Lower leg skin (tissue), 4 donors: Measurements from ENCODE around the gene GPR135. TPM values are rescaled to one million over a fixed set of nuclear protein-coding genes. Genes with fewer than 3 reads are reported as not detected.

Experiments
- DNase-seq, 2 donors: peaks; one replicate each; pipeline ENCODE4 v3.0.0-alpha.2; 2019; ENCODE audit warnings: low spot score in 2 of 2
- H3K4me3 ChIP-seq: fragments of 200-600 bp; sonication (generic); 2 replicates; pipeline ENCODE4 v1.5.1; 2017; ENCODE audit warnings: mild to moderate bottlenecking, low read depth; ENCODE audit not compliant: poor library complexity, severe bottlenecking
- CTCF ChIP-seq, 3 donors: fragments of 450-650 bp; IDR thresholded peaks; one replicate each; pipeline ENCODE4 v1.5.1; 2016; ENCODE audit warnings: antibody characterized with exemption in 3 of 3, mild to moderate bottlenecking in 3 of 3, moderate library complexity in 2 of 3
- POLR2A ChIP-seq, 2 donors: fragments of 450-650 bp; IDR thresholded peaks; one replicate each; pipeline ENCODE4 v1.6.1; 2016 to 2017; ENCODE audit warnings: antibody characterized with exemption in 2 of 2, mild to moderate bottlenecking in 1 of 2, moderate library complexity in 1 of 2
- WGBS, 2 donors: methylation state at CpG; one replicate each; pipeline ENCODE4 v1.1.5; 2018; 5-methylcytosine and 5-hydroxymethylcytosine counted together
- intact Hi-C: fragments of 100-400 bp; cut with DNase I; formaldehyde crosslinking; loops from one replicate; pipeline ENCODE4 v1.15.0; 2023; ENCODE audit warnings: low total_unique reads
- total RNA-seq, 4 donors: library from RNA; depleted of rRNA; stranded (reverse); fragments of >200 nt; gene quantifications; one replicate each; pipeline ENCODE4 v1.1.0, GENCODE V29; 2016

The GPR135 gene, protein sequence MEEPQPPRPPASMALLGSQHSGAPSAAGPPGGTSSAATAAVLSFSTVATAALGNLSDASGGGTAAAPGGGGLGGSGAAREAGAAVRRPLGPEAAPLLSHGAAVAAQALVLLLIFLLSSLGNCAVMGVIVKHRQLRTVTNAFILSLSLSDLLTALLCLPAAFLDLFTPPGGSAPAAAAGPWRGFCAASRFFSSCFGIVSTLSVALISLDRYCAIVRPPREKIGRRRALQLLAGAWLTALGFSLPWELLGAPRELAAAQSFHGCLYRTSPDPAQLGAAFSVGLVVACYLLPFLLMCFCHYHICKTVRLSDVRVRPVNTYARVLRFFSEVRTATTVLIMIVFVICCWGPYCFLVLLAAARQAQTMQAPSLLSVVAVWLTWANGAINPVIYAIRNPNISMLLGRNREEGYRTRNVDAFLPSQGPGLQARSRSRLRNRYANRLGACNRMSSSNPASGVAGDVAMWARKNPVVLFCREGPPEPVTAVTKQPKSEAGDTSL
- 1 to 10 TPM; 1.4 to 3.5 (median 2.2) TPM for total RNA-seq

DNA sequence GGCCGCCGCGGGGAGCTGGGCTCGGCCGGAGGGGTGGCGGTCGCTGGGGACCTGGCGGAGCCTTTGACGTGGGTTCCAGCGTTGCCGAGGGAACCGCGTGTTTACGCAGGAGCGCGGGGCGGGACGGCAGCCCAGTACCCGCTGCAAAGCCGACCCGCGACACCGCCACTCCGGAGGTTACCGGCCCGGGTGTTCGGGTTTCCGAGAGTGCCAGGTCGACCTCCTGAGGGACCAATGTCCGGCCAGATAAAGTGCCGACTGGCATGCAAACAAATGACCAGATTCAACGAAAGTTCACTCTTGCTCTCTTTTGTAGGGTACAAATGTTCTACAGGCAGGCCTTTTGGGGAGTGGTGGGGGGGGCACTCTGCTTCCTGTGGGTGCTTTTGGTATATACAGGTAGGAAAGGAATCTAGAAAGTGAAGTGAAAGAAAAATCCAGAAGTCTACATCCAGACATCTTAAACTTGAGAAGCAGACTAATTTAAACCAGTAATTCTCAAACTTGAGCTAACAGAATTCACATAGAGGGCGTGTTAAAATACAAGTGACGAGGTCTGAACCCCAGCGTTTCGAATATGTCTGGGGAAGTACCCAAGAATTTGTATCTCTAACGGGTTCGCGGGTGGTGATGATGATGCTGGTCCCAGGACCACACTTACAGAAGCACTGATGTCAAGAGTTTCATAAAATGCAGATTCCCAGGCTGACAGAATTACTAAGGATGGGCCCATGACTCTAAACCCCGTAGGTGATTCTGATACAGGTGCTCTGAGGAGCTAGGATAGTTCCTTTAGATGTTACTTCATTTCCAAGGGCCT lies at the start of gene GPR135:
Gene GPR135, minus strand, starts transcription at position 65 of the 820 bp plus-strand sequence. CDS start 154 bp downstream, outside the sequence.
- peak within 1 kb of the TSS; percentile 54 for H3K4me3 ChIP-seq
- whole genome bisulfite sequencing, 2 donors: 57 to 65% methylated on average over 12 to 14 of the region's 40 CpGs
- intact Hi-C loops: no loop called here
- TF ChIP-seq CTCF (IDR thresholded peaks at IDR 0.05) (no peak), POLR2A (IDR thresholded peaks at IDR 0.05) (no peak)
- peak in 1 of 2 donors; percentile 90 for DNase-seq

DNA sequence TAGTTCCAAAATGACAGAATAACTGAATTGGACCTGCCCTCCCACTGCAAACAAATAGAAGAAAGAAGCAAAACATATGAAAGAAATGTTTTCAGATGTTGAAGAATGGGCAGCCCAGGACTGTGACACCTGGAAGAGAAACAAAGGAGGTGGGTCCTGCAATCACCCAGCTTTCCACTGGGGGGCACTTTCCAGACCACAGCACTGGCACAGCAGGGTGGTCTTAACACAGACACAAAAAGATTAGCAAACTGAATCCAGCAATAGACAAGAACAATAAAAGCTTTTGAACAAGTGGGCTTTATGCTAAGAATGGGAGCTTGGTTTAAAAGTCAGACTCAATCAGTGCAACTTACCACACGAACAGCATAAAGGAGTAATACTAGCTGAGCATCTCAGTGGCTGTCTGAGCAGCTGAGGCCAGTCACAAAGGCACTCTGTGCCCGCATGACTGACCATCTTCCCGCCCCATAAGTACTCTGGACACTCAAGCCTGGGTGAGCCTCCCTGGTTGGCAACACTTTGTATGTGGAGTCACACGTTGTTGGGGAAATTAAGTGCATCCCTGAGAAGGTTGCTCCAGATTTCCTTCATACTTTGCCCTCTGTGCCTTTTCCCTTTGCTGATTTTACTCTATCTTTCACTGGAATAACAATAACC lies 46.9 kb upstream of the GPR135 start:
- TF ChIP-seq POLR2A (IDR thresholded peaks at IDR 0.05) (no peak), CTCF (IDR thresholded peaks at IDR 0.05) (no peak)
- H3K4me3 ChIP-seq: no peak overlapping the region
- intact Hi-C loops: no loop called here
- WGBS, 2 donors: 76 to 78% methylated on average over 4 of the region's 4 CpGs
- no peak for DNase-seq

DNA sequence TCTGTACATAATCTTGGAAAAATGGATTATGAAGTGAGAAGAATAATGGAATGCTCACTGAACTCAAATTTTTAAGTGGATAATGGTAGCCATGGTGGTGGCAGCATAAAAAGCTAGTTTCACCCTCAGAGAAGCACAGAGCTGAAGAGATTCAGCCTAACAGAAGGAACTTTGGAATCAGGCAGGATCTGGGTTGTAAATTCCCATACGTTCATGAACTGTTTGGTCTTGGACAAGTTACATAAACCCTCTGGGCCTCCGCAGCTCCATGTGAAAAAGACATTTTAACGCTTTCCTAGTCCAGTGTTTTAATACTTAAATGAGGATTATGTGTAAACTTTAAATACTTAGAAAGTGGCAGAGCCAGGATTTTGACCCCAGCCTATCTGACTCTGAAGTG lies 45.8 kb upstream of the GPR135 start:
- no peak overlapping the region for H3K4me3 ChIP-seq
- no peak for TF ChIP-seq POLR2A (IDR thresholded peaks at IDR 0.05)
- WGBS, 2 donors: 15 to 45% methylated on average over 3 of the region's 3 CpGs

DNA sequence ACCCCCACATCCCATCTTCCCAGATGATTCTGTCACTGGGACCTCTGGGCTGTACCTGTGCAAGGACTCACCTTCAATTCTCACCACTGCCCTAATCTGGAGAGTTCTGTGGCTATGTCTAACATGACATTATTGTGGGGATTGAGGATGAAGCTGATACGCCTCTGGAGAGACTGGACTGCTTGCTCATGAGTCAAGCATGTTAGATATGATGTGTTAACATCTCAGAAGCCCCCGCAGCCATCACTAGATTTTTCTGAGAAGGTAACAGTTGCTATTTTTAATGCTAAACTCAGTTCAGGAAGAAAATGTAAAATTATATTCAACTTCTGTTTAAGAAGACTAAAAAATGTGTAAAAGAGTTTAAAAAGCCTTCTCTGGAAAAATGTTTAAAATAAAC lies 44.8 kb upstream of the GPR135 start:
- no peak for DNase-seq
- intact Hi-C loops: no loop called here
- TF ChIP-seq CTCF (IDR thresholded peaks at IDR 0.05): no peak
- no peak for TF ChIP-seq POLR2A (IDR thresholded peaks at IDR 0.05)
- no peak overlapping the region for H3K4me3 ChIP-seq
- WGBS, 2 donors: 84 to 86% methylated on average over 2 of the region's 2 CpGs

More for the DNA sequence above, 45.8 kb upstream of the GPR135 start:
- intact Hi-C loops: no loop called here
- DNase-seq: no peak

DNA sequence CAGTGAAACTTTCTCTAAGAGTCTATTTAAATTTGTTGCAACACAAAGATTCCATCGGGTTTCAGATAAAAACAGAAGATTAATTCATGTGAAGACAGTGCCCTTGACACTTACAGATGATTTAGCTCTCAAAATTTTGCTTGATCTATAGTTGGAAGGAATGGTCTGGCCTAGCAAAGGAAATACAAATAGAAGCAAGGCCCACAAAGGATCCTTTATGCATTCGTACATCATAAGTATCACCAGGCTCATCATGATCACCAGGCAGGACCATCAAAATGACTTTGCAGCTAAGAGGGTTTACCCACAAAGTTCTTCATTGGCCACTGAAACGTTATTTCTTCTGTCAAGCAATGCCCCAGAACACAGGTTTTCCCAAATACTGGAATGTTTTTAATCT lies 43.9 kb upstream of the GPR135 start:
- intact Hi-C loops: no loop called here
- 75 to 77% methylated on average over 3 of the region's 3 CpGs for WGBS, 2 donors
- TF ChIP-seq CTCF (IDR thresholded peaks at IDR 0.05): no peak
- no peak for TF ChIP-seq POLR2A (IDR thresholded peaks at IDR 0.05)
- no peak for DNase-seq
- H3K4me3 ChIP-seq: no peak overlapping the region

GRCh38 chr14:59507752-59508103 lies 42.5 kb upstream of the GPR135 start:
- intact Hi-C loops: no loop called here
- DNase-seq: no peak
- WGBS, 2 donors: 97 to 98% methylated on average over 3 of the region's 3 CpGs
- TF ChIP-seq CTCF (IDR thresholded peaks at IDR 0.05) (no peak), POLR2A (IDR thresholded peaks at IDR 0.05) (no peak)
- no peak overlapping the region for H3K4me3 ChIP-seq
